NOMO-1 treated with DMSO at 0.1 percent for 48 hours (cell line): ENCODE results near the gene CDK5RAP2.
A peak's percentile ranks its signal among the peaks of the same experiment; 100 is the strongest.
"Not testable (repeated sequence)": the region's sequence is repeated elsewhere in the genome, so short reads cannot be mapped to it uniquely, and the experiment has no call there.

Experiments
- DNase-seq: peaks from one replicate; lab custom pipeline; 2025; ENCODE audit not compliant: unreplicated experiment; lab: John Stamatoyannopoulos, UW

CDK5RAP2 gene

DNA sequence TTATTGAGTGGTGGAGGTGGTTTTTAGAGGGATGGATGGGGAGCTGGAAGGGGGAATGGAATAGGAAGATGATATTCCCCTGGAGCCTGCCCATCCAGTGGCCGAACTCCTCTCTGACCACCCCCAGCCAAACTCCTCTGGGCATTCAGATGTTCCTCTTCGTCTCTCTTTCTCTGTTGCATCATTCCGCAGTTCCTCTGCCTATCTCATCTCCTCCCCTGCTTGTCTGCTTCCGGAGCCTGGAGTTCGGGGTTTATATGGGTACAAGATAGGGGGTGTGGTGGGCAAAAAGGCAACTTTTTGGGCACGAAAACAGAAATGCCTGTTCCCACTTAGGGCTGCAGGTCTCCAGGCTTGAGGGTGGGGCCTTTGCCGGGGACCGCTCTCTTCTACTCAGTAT, 12.2 kb upstream of the CDK5RAP2 start:
- peak; percentile 54 for DNase-seq

GRCh38 chr9:120587328-120587727, 7.4 kb upstream of the CDK5RAP2 start:
- no peak for DNase-seq

GRCh38 chr9:120583958-120584369, 4.0 kb upstream of the CDK5RAP2 start:
- DNase-seq, result peak; percentile 93

DNA sequence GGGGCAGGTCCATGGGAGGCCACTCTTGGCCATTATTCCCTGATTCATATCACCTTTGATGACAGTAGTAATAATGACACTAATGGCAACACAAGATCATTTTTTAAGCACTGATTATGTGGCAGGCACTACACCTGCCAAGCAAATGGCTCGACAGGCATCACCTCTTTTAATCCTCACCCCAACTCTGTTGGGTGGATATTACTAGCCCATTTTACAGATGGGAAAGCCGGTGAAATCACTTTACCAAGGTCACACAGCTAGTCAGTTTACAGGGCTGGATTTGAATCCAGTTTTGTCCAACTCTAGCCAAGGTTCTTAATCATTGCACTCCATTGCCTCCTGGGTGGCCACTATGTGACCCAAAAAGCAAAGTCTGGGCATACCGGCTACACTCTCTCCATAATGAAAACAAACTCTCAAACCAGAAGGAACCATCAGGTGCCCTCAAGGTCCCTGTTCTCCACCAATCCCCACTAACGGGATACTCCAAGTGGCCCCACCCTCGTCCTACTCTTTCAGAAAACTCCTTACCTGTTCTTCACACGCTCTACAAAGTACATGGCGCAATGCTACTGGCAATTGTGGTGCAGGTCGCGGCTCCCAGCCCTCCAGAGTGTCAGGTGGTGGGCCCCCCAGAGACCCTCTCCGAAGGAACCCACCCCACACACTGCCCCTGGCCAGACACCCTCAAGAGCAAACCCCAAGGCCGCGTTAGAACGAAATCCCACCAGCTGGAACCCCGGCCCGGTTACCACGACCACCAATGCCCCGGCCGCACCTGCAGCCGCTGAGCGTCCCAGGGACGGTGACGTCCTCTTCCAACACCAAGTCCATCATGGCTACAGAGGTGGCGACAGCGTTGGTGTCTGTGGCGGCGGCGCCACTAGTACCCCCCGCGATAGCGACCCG, 572 bp downstream of the CDK5RAP2 start:
- no peak for DNase-seq

DNA sequence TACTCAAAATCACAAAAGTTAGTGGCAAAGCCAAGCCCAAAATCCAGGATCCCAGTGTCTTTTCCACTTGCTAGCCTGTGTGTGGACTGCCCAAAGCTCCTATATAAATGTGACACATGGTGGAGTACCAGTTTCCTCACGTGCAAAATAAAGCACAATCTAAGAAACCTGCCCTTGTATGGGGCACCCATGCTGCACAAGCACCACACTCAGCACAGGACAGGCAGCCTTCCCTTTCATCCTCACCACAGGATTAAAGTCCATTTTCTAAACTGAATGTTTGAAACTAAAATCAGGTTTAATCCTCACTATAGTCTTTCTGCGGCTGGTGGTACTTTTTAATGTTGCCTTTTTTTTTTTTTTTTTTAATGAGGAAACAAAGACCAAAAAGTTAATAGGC, 5.5 kb downstream of the CDK5RAP2 start:
- no peak for DNase-seq

DNA sequence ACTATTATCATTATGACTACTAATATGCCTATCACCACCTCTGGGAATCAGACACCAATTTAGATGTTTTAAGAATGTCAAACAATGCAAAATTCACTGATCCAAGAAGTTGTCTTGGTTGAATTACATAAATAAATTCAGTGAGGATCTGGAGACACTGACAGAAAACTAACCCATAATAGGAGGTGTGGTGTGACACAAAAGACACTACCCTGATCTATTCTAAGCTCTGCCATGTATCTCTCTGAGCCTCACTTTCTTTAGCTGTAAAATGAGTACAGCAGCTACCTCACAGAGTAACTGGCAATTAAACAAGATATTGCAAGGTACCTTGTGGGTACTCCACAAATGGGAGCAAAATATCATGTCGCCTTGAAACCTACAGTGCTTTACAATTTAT, 7.5 kb downstream of the CDK5RAP2 start:
- no peak for DNase-seq

GRCh38 chr9:120571443-120572257, 8.3 kb downstream of the CDK5RAP2 start:
- no peak for DNase-seq

- no peak for DNase-seq
Observed at GRCh38 chr9:120570296-120570695, 9.7 kb downstream of the CDK5RAP2 start.

GRCh38 chr9:120569556-120569955, 10.4 kb downstream of the CDK5RAP2 start:
- no peak for DNase-seq

DNA sequence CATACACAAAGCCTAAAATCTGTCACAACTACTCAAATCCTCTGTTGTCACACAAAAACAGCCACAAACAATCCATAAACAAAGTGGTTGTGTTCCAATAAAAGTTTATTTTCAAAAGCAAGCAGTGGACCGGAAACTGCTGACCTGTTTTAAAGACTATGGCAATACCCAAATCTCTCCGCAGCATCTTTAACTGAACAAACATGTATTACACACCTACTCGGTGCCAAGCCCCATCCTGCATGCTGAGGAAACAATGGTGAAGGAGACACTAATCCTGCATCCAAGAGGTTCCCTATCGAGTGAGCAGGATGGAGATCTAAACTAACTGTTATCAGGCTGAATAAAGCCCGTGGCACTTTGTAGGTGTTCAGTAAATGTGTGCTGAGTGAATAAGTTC, 11.2 kb downstream of the CDK5RAP2 start:
- DNase-seq, result no peak

GRCh38 chr9:120567874-120568273, 12.1 kb downstream of the CDK5RAP2 start:
- no peak for DNase-seq

GRCh38 chr9:120567081-120567480, 12.9 kb downstream of the CDK5RAP2 start:
- DNase-seq, result no peak

GRCh38 chr9:120564589-120564988, 15.4 kb downstream of the CDK5RAP2 start:
- DNase-seq, result no peak

GRCh38 chr9:120562861-120563443, 17.0 kb downstream of the CDK5RAP2 start:
- no peak for DNase-seq

DNA sequence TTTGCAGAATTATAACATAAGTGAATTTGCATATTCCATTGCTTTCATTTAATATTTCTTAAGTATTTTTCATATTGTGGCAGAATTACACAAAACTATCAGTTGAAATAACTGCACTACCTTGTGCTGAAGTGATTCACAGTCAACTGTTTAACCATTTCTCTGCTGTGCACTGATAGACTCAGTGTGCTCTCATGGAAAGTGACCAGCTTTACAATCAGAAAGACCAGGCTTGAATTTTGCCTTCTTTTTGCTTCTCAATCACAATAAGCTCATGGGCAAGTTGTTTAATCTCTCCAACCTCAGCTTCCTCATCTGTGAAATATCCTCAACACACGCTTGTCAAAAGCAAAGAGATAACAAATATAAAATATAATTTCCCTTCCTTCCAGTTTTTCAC, 18.3 kb downstream of the CDK5RAP2 start:
- no peak for DNase-seq

GRCh38 chr9:120559546-120559945, 20.4 kb downstream of the CDK5RAP2 start:
- no peak for DNase-seq

DNA sequence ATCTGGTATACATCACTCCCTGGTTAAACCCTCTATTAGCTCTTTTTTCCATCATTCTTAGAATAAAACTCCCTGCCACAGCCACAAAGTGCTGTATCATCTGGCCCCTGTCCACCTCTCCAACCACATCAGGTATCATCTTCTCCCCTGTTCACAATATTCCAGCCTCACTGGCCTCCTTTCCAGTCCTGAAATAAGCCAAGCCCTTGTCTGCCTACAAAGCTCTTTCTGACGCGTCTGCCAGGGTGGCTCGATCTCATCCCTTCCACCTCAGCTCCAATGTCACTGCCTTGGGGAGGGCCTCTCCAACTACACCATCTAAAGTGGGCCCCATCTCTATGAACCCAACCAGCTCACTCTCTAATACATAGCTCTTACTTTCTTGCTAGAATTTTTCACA, 21.5 kb downstream of the CDK5RAP2 start:
- DNase-seq, result no peak

- no peak for DNase-seq
Observed at GRCh38 chr9:120557205-120557604, 22.8 kb downstream of the CDK5RAP2 start.

DNA sequence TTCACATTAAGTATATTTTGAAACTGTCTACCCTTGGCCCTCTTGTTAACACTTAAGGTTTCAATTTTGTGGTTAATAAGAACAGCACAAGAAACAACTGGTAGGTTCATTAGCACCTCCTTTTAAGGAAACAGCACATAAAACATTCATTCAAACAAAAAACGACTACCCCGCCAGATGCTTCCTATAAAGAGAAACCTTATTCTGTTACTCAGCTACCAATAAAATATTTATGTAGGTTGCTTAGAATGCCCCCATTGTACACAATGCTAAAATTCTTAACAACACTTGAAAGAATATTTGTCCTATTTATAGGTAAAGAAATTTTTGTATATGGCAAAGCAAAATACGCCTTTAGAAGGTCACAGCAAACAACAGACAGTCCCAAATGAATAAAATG, 23.2 kb downstream of the CDK5RAP2 start:
- DNase-seq, result no peak

DNA sequence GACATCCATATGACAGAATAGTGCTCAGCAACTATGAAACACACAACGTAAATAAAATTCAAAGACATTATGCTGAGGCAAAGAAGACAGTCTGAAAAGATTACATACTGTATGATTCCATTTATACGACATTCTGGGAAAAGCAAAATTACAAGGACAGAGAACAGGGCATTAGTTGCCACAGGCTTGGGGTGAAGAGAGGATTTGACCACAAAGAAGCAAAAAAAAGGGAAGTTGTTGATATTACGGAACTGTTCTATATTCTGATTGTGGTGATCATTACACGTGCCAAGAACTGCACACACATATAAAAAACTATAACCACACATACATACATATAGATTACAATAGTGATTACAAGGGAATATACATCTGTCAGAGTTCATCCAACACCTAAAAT, 24.1 kb downstream of the CDK5RAP2 start:
- DNase-seq, result peak; percentile 87

DNA sequence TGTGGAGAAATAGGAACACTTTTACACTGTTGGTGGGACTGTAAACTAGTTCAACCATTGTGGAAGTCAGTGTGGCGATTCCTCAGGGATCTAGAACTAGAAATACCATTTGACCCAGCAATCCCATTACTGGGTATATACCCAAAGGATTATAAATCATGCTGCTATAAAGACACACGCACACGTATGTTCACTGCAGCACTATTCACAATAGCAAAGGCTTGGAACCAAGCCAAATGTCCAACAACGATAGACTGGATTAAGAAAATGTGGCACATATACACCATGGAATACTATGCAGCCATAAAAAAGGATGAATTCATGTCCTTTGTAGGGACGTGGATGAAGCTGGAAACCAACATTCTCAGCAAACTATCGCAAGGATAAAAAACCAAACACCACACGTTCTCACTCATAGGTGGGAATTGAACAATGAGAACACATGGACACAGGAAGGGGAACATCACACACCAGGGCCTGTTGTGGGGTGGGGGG, 27.7 kb downstream of the CDK5RAP2 start:
- DNase-seq, result not testable (repeated sequence)
